CD8-positive, alpha-beta memory T cell (primary cell): ENCODE results near the gene NUDT22. TPM values are rescaled to one million over a fixed set of nuclear protein-coding genes. Genes with fewer than 3 reads are reported as not detected.
"Not testable (repeated sequence)": the region's sequence is repeated elsewhere in the genome, so short reads cannot be mapped to it uniquely, and the experiment has no call there.

ENCODE experiments used
- CTCF ChIA-PET: fragments of 350-600 bp; sonication (Branson Sonifier 250); formaldehyde crosslinking; loops from one replicate; lab custom pipeline; 2021; ENCODE audit warnings: antibody characterized with exemption; lab: Charles Lee
- POLR2A ChIA-PET: fragments of 350-600 bp; sonication (Branson Sonifier 250); formaldehyde crosslinking; loops from one replicate; lab custom pipeline; 2021; ENCODE audit warnings: antibody characterized with exemption; lab: Charles Lee
- DNase-seq, 5 donors: peaks; one replicate each; pipeline versions ENCODE4 v3.0.0 to v3.0.0-alpha.2; 2020 to 2022; ENCODE audit warnings: mixed read lengths in 1 of 5
- H3K27ac ChIP-seq: one replicate; pipeline ENCODE4 v1.7.0; 2013; ENCODE audit warnings: low read depth, mild to moderate bottlenecking, low read length, moderate library complexity
- H3K27me3 ChIP-seq: 2 replicates; pipeline ENCODE4 v1.7.0; 2013; ENCODE audit warnings: low read length, mild to moderate bottlenecking; ENCODE audit not compliant: insufficient read depth, poor library complexity, severe bottlenecking
- H3K36me3 ChIP-seq: 2 replicates; pipeline ENCODE4 v1.7.0; 2013; ENCODE audit warnings: mild to moderate bottlenecking, low read length, moderate library complexity; ENCODE audit not compliant: insufficient read depth
- H3K4me1 ChIP-seq: 2 replicates; pipeline ENCODE4 v1.7.0; 2013; ENCODE audit warnings: mild to moderate bottlenecking, low read length, moderate library complexity; ENCODE audit not compliant: insufficient read depth
- H3K4me3 ChIP-seq: 2 replicates; pipeline ENCODE4 v1.7.0; 2013; ENCODE audit warnings: mild to moderate bottlenecking, low read length
- H3K9me3 ChIP-seq: 2 replicates; pipeline ENCODE4 v1.7.0; 2013; ENCODE audit warnings: mild to moderate bottlenecking, low read length
- H3K27ac Mint-ChIP-seq, 8 donors: one replicate each; pipeline ENCODE4 v1.8.0; 2020 to 2021; ENCODE audit warnings: mixed read lengths in 8 of 8, mild to moderate bottlenecking in 6 of 8, inconsistent platforms in 3 of 8, moderate library complexity in 3 of 8
- H3K27me3 Mint-ChIP-seq, 2 donors: one replicate each; pipeline ENCODE4 v1.8.0; 2020 to 2021; ENCODE audit warnings: mixed read lengths in 2 of 2, mild to moderate bottlenecking in 1 of 2, moderate library complexity in 1 of 2
- H3K36me3 Mint-ChIP-seq, 3 donors: one replicate each; pipeline ENCODE4 v1.8.0; 2020 to 2021; ENCODE audit warnings: mixed read lengths in 3 of 3, inconsistent platforms in 1 of 3, mild to moderate bottlenecking in 1 of 3
- H3K4me1 Mint-ChIP-seq, 3 donors: one replicate each; pipeline ENCODE4 v1.8.0; 2020 to 2021; ENCODE audit warnings: mixed read lengths in 3 of 3, inconsistent platforms in 1 of 3, mild to moderate bottlenecking in 1 of 3
- H3K4me3 Mint-ChIP-seq, 7 donors: one replicate each; pipeline ENCODE4 v1.8.0; 2020 to 2021; ENCODE audit warnings: mixed read lengths in 7 of 7, mild to moderate bottlenecking in 6 of 7, moderate library complexity in 4 of 7, inconsistent platforms in 2 of 7
- H3K9me3 Mint-ChIP-seq, 5 donors: one replicate each; pipeline ENCODE4 v1.8.0; 2020 to 2022; ENCODE audit warnings: mixed read lengths in 5 of 5, mild to moderate bottlenecking in 3 of 5, moderate library complexity in 2 of 5, inconsistent platforms in 1 of 5
- polyA plus RNA-seq: library from polyadenylated mRNA; unstranded; fragments of 300-500 nt; fragmentation: Illumina TruSeq; gene quantifications from one replicate; pipeline ENCODE4 v1.2.3, GENCODE V29; 2021
- total RNA-seq, 2 experiments: library from RNA; stranded (reverse); gene quantifications; one replicate each; pipeline ENCODE4 v1.2.3, GENCODE V29; 2021

Gene NUDT22
- total and polyA plus RNA-seq, 3 experiments from 2014 or later: 51.6 to 78.6 (median 75.3) TPM

DNA sequence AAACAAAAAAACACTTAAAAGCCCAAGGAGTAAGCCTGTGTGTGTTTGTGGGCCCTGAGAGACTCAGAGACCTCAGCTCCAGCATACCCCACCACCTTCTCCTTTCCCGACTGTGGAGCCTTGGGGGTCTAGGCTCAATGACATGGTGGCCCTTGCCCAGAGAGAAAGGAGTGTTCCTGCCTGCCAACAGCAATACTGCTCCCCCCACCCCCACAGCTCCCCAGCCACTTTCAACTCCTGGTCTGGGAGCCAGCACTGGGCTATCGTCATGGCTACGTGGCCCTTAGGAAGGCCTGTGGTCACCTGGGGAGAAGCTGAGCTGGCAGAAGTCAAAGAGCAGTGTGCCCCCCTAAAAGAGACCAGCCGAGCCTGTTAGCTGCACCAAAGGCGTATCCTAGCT lies 18.0 kb downstream of the NUDT22 start:
- H3K9me3 ChIP-seq: no peaks in the 10 kb centered on the region
- no peaks in the 10 kb centered on the region for H3K27me3 ChIP-seq
- peaks cover 39% of the 10 kb centered on the region for H3K4me1 ChIP-seq
- Mint-ChIP-seq H3K4me3 (peak overlapping the region in 6 of 7 donors; percentile 27 to 88 (median 72)), H3K27ac (peak overlapping the region in 5 of 8 donors; percentile 58 to 93 (median 79)), H3K36me3 (peaks cover 0 to 20% (median 0%) of the 10 kb centered on the region in 3 donors), H3K4me1 (peaks cover 27 to 65% (median 31%) of the 10 kb centered on the region in 3 donors), H3K27me3 (no peaks in the 10 kb centered on the region), H3K9me3 (no peaks in the 10 kb centered on the region)
- H3K36me3 ChIP-seq: no peaks in the 10 kb centered on the region
- ChIA-PET POLR2A (interaction anchor here (1.0 to 1.4 kb wide), 2 partner anchors 18 to 38 kb away, joined by 3 to 9 read pairs; partner anchors contain the start of gene NUDT22), CTCF (interaction anchor here (1.5 to 13.4 kb wide), 5 partner anchors 8 to 60 kb away, joined by 5 to 124 read pairs (median 12); partner anchors contain the start of genes CATSPERZ and FERMT3)
- no peak overlapping the region for H3K4me3 ChIP-seq
- no peak for DNase-seq
- no peak overlapping the region for H3K27ac ChIP-seq

GRCh38 chr11:64244966-64245365 lies 18.9 kb downstream of the NUDT22 start:
- Mint-ChIP-seq H3K4me3 (peak overlapping the region in 6 of 7 donors; percentile 83 to 94 (median 87)), H3K36me3 (peaks cover 0 to 20% (median 0%) of the 10 kb centered on the region in 3 donors), H3K4me1 (peaks cover 28 to 62% (median 28%) of the 10 kb centered on the region in 3 donors), H3K27me3 (no peaks in the 10 kb centered on the region), H3K27ac (peak overlapping the region in 7 of 8 donors; percentile 45 to 99 (median 89)), H3K9me3 (no peaks in the 10 kb centered on the region)
- H3K4me3 ChIP-seq: peak overlapping the region; percentile 66
- DNase-seq: no peak
- H3K36me3 ChIP-seq: no peaks in the 10 kb centered on the region
- H3K9me3 ChIP-seq: no peaks in the 10 kb centered on the region
- peak overlapping the region; percentile 67 for H3K27ac ChIP-seq
- CTCF ChIA-PET: interaction anchor here (1.0 to 13.4 kb wide), 5 partner anchors 13 to 58 kb away, joined by 3 to 124 read pairs (median 62); partner anchors contain the start of genes CATSPERZ, ESRRA, FERMT3 and NUDT22
- peaks cover 36% of the 10 kb centered on the region for H3K4me1 ChIP-seq
- POLR2A ChIA-PET: interaction anchor here (0.6 to 4.3 kb wide), 9 partner anchors 12 to 1572 kb away, joined by 5 to 44 read pairs (median 9); partner anchors contain the start of genes DNAJC4, ESRRA, FERMT3 and NUDT22
- H3K27me3 ChIP-seq: no peaks in the 10 kb centered on the region

GRCh38 chr11:64245401-64245796 lies 19.3 kb downstream of the NUDT22 start:
- Mint-ChIP-seq H3K27ac (peak overlapping the region; percentile 79 to 99 (median 88)), H3K36me3 (peaks cover 0 to 20% (median 0%) of the 10 kb centered on the region in 3 donors), H3K27me3 (no peaks in the 10 kb centered on the region), H3K4me1 (peaks cover 24 to 59% (median 26%) of the 10 kb centered on the region in 3 donors), H3K9me3 (no peaks in the 10 kb centered on the region), H3K4me3 (peak overlapping the region; percentile 83 to 94 (median 86))
- POLR2A ChIA-PET: interaction anchor here (0.9 to 4.3 kb wide), 9 partner anchors 11 to 72 kb away, joined by 5 to 44 read pairs (median 9); partner anchors contain the start of genes DNAJC4, ESRRA, FERMT3 and NUDT22
- DNase-seq: peak in 4 of 5 donors; percentile 56 to 84 (median 64)
- Histone ChIP-seq H3K9me3 (no peaks in the 10 kb centered on the region), H3K4me1 (peaks cover 33% of the 10 kb centered on the region), H3K36me3 (no peaks in the 10 kb centered on the region), H3K4me3 (peak overlapping the region; percentile 66), H3K27me3 (no peaks in the 10 kb centered on the region), H3K27ac (peak overlapping the region; percentile 67)
- CTCF ChIA-PET: interaction anchor here (1.0 to 13.4 kb wide), 7 partner anchors 8 to 58 kb away, joined by 3 to 124 read pairs (median 6); partner anchors contain the start of genes CATSPERZ, ESRRA, FERMT3 and NUDT22

- Histone ChIP-seq H3K27me3 (no peaks in the 10 kb centered on the region), H3K4me1 (peaks cover 37% of the 10 kb centered on the region), H3K36me3 (no peaks in the 10 kb centered on the region), H3K9me3 (no peaks in the 10 kb centered on the region), H3K27ac (peak overlapping the region; percentile 67), H3K4me3 (peak overlapping the region; percentile 66)
- Mint-ChIP-seq H3K36me3 (peaks cover 0 to 19% (median 0%) of the 10 kb centered on the region in 3 donors), H3K9me3 (no peaks in the 10 kb centered on the region), H3K27ac (peak overlapping the region; percentile 79 to 96 (median 88)), H3K4me3 (peak overlapping the region; percentile 83 to 94 (median 86)), H3K27me3 (no peaks in the 10 kb centered on the region), H3K4me1 (peaks cover 21 to 60% (median 23%) of the 10 kb centered on the region in 3 donors)
- ChIA-PET POLR2A (interaction anchor here (0.6 to 4.3 kb wide), 13 partner anchors 11 to 1516 kb away, joined by 3 to 44 read pairs (median 8); partner anchors contain the start of genes DNAJC4, ESRRA, FERMT3 and NUDT22), CTCF (interaction anchor here (1.0 to 13.4 kb wide), 7 partner anchors 9 to 57 kb away, joined by 3 to 124 read pairs (median 6); partner anchors contain the start of genes CATSPERZ, ESRRA, FERMT3 and NUDT22)
- DNase-seq: peak; percentile 36 to 84 (median 58)
These were observed 19.9 kb downstream of the NUDT22 start for GRCh38 chr11:64245797-64246620.

GRCh38 chr11:64246621-64246870 lies 20.5 kb downstream of the NUDT22 start:
- peaks cover 0 to 16% (median 0%) of the 10 kb centered on the region in 3 donors for H3K36me3 Mint-ChIP-seq
- not testable (repeated sequence) for DNase-seq, H3K27me3 ChIP-seq, H3K9me3 Mint-ChIP-seq, H3K4me3 ChIP-seq, H3K9me3 ChIP-seq, H3K36me3 ChIP-seq, H3K27me3 Mint-ChIP-seq
- peak overlapping the region; percentile 67 for H3K27ac ChIP-seq
- H3K4me1 ChIP-seq: peaks cover 37% of the 10 kb centered on the region
- H3K4me1 Mint-ChIP-seq: peaks cover 21 to 58% (median 25%) of the 10 kb centered on the region in 3 donors
- POLR2A ChIA-PET: interaction anchor here (0.6 to 4.3 kb wide), 10 partner anchors 12 to 1517 kb away, joined by 3 to 44 read pairs (median 8); partner anchors contain the start of genes DNAJC4, ESRRA, FERMT3 and NUDT22
- peak overlapping the region; percentile 83 to 96 (median 85) for H3K4me3 Mint-ChIP-seq
- peak overlapping the region in 2 of 8 donors; percentile 57 to 93 for H3K27ac Mint-ChIP-seq
- CTCF ChIA-PET: interaction anchor here (1.4 to 13.4 kb wide), 5 partner anchors 8 to 56 kb away, joined by 3 to 124 read pairs (median 62); partner anchors contain the start of genes CATSPERZ, ESRRA and FERMT3

DNA sequence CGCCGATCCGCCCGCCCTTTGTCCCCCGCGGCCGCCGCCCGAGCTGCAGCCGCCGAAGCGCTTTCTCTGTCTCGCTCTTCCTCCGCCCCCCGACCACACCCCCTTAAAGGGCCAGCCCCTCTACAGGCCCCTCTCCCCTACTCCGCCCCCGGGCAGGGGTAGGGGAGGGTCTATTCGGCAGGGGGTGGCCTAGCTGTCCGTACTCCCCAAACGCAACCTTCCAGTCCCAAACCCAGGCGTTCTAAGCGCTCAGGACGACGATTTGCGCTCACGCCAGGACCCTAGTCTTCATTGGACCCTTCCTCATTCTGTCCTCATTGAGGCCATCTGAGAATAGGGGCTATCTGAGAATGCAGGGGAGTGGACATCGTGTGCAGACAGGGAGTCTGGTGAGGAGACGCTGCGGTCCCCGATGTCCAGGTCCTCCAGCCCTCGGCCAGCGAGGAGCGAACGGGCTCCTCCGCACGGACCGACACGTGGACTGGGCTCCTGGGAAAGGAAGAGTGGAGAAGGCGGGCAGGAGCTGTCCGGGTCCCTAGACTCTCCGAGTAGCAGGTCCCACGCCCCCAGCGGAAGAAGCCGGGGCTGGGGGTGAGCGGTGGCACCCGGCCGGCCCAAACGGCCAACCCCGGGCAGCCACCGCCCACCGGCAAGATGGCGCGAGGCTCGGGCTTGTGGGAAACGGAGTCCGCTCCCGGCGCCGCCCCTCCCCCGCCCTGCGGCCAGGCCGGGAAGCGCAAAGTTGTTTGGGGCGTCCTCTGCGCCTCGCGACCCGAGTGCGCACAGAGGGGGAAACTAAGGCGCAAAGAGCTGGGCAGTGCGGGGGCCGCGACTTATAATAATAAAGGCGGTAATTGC lies 21.0 kb downstream of the NUDT22 start, which contains the start of gene PPP1R14B:
Gene PPP1R14B (minus strand): TSS at position 73 of the 858 bp plus-strand sequence. CDS start 270 bp downstream, outside the sequence.
- no peaks in the 10 kb centered on the region for H3K9me3 ChIP-seq
- Mint-ChIP-seq H3K27me3 (no peaks in the 10 kb centered on the region), H3K9me3 (no peaks in the 10 kb centered on the region), H3K27ac (peak within 1 kb of the TSS; percentile 79 to 96 (median 88)), H3K4me3 (peak within 1 kb of the TSS; percentile 83 to 96 (median 86)), H3K4me1 (peaks cover 25 to 62% (median 29%) of the 10 kb centered on the region in 3 donors), H3K36me3 (peaks cover 0 to 19% (median 0%) of the 10 kb centered on the region in 3 donors)
- POLR2A ChIA-PET: interaction anchor here (0.6 to 4.3 kb wide), 12 partner anchors 13 to 1517 kb away, joined by 3 to 44 read pairs (median 8); partner anchors contain the start of genes DNAJC4, ESRRA, FERMT3 and NUDT22
- H3K27me3 ChIP-seq: no peaks in the 10 kb centered on the region
- no peaks in the 10 kb centered on the region for H3K36me3 ChIP-seq
- peak within 1 kb of the TSS; percentile 100 for H3K4me3 ChIP-seq
- H3K4me1 ChIP-seq: peaks cover 42% of the 10 kb centered on the region
- CTCF ChIA-PET: interaction anchor here (0.9 to 13.4 kb wide), 5 partner anchors 10 to 56 kb away, joined by 4 to 124 read pairs (median 62); partner anchors contain the start of genes CATSPERZ, ESRRA and FERMT3
- peak within 1 kb of the TSS; percentile 67 for H3K27ac ChIP-seq
- peak; percentile 66 to 86 (median 73) for DNase-seq
